Left ventricle myocardium inferior (tissue), 1 donor: ENCODE data around the gene SLC26A2. TPM values are rescaled to one million over a fixed set of nuclear protein-coding genes. Genes with fewer than 3 reads are reported as not detected.

ENCODE experiments used
- DNase-seq: peaks from one replicate; pipeline ENCODE4 v3.0.0-alpha.2; 2020
- H3K27ac ChIP-seq: fragments of 200-600 bp; replicated peaks from 2 replicates; pipeline ENCODE4 v1.8.0; 2021
- H3K27me3 ChIP-seq: fragments of 200-600 bp; 2 replicates; pipeline ENCODE4 v1.8.0; 2021; ENCODE audit warnings: low read depth
- H3K36me3 ChIP-seq: fragments of 200-600 bp; 2 replicates; pipeline ENCODE4 v1.8.0; 2021
- H3K4me1 ChIP-seq: fragments of 200-600 bp; 2 replicates; pipeline ENCODE4 v1.8.0; 2021
- H3K4me3 ChIP-seq: fragments of 200-600 bp; 2 replicates; pipeline ENCODE4 v1.8.0; 2021; ENCODE audit warnings: mild to moderate bottlenecking, moderate library complexity
- H3K9me3 ChIP-seq: fragments of 200-600 bp; replicated peaks from 2 replicates; pipeline ENCODE4 v1.8.0; 2021
- CTCF ChIP-seq: fragments of 200-600 bp; IDR thresholded peaks from 2 replicates; pipeline ENCODE4 v1.8.0; 2021; ENCODE audit warnings: antibody characterized with exemption, mild to moderate bottlenecking, borderline replicate concordance
- intact Hi-C: fragments of 100-400 bp; cut with micrococcal nuclease; formaldehyde crosslinking; loops from one replicate; pipeline ENCODE4 v1.11.0; 2022
- total RNA-seq: library from RNA; stranded (reverse); fragmentation: NEBNext Ultra II Directional; extraction: Animal tissue kit (Norgen Biotek cat#: 25700); gene quantifications from one replicate; pipeline ENCODE4 v1.2.1, GENCODE V29; 2021
- donor health status: DM: no; HTN: yes; CAD: no; lungs with severe emphysema.

Gene SLC26A2
- total RNA-seq, 1 donor from 2014 or later = 4.1 TPM

GRCh38 chr5:149932445-149933350 lies 27.9 kb upstream of the SLC26A2 start:
- TF ChIP-seq CTCF = peak; percentile 46
- H3K36me3 ChIP-seq = no peaks in the 10 kb centered on the region
- H3K9me3 ChIP-seq = no peaks in the 10 kb centered on the region
- H3K4me1 ChIP-seq = peaks cover 2% of the 10 kb centered on the region
- no peak for DNase-seq
- no peak overlapping the region for H3K27ac ChIP-seq
- intact Hi-C loops = no loop called here
- H3K27me3 ChIP-seq = peaks cover 10% of the 10 kb centered on the region
- peak overlapping the region; percentile 38 for H3K4me3 ChIP-seq

- no peak overlapping the region for H3K27ac ChIP-seq
- no peaks in the 10 kb centered on the region for H3K9me3 ChIP-seq
- H3K4me3 ChIP-seq = no peak overlapping the region
- peaks cover 10% of the 10 kb centered on the region for H3K27me3 ChIP-seq
- intact Hi-C loops = no loop called here
- TF ChIP-seq CTCF = no peak
- no peak for DNase-seq
- peaks cover 26% of the 10 kb centered on the region for H3K4me1 ChIP-seq
- no peaks in the 10 kb centered on the region for H3K36me3 ChIP-seq
Measured at GRCh38 chr5:149935431-149935901, 25.1 kb upstream of the SLC26A2 start.

- no peak overlapping the region for H3K4me3 ChIP-seq
- DNase-seq = no peak
- no peak overlapping the region for H3K27ac ChIP-seq
- H3K9me3 ChIP-seq = no peaks in the 10 kb centered on the region
- H3K27me3 ChIP-seq = peaks cover 10% of the 10 kb centered on the region
- intact Hi-C loops = no loop called here
- H3K4me1 ChIP-seq = peaks cover 26% of the 10 kb centered on the region
- no peaks in the 10 kb centered on the region for H3K36me3 ChIP-seq
- no peak for TF ChIP-seq CTCF
Measured at GRCh38 chr5:149936044-149936699, 24.4 kb upstream of the SLC26A2 start.

GRCh38 chr5:149936700-149937091 lies 23.9 kb upstream of the SLC26A2 start:
- intact Hi-C loops = no loop called here
- no peak overlapping the region for H3K27ac ChIP-seq
- H3K4me1 ChIP-seq = peaks cover 26% of the 10 kb centered on the region
- no peaks in the 10 kb centered on the region for H3K36me3 ChIP-seq
- no peaks in the 10 kb centered on the region for H3K9me3 ChIP-seq
- H3K27me3 ChIP-seq = peaks cover 10% of the 10 kb centered on the region
- no peak for TF ChIP-seq CTCF
- no peak for DNase-seq
- H3K4me3 ChIP-seq = no peak overlapping the region

GRCh38 chr5:149937610-149938009 lies 22.9 kb upstream of the SLC26A2 start:
- Histone ChIP-seq H3K27me3 (peaks cover 8% of the 10 kb centered on the region), H3K36me3 (no peaks in the 10 kb centered on the region), H3K9me3 (no peaks in the 10 kb centered on the region), H3K4me1 (peaks cover 26% of the 10 kb centered on the region), H3K4me3 (no peak overlapping the region), H3K27ac (peak overlapping the region; percentile 42)
- no peak for DNase-seq
- TF ChIP-seq CTCF = no peak
- intact Hi-C loops = no loop called here
